Omental fat pad (tissue), 4 donors: ENCODE results near the gene CMIP. TPM values are rescaled to one million over a fixed set of nuclear protein-coding genes. Genes with fewer than 3 reads are reported as not detected.

Source experiments
- ATAC-seq: fragments of 150-250 bp; one replicate; pipeline ENCODE4 v1.9.1; 2016; ENCODE audit warnings: mild to moderate bottlenecking, moderate library complexity; ENCODE audit not compliant: low FRiP score
- DNase-seq: peaks from one replicate; pipeline ENCODE4 v3.0.0-alpha.2; 2019; ENCODE audit warnings: low spot score
- CTCF ChIP-seq, 3 donors: fragments of 450-650 bp; IDR thresholded peaks; one replicate each; pipeline ENCODE4 v1.5.1; 2016 to 2017; ENCODE audit warnings: antibody characterized with exemption in 3 of 3, mild to moderate bottlenecking in 3 of 3, moderate library complexity in 2 of 3
- total RNA-seq, 4 donors: library from RNA; depleted of rRNA; stranded (reverse); fragments of >200 nt; gene quantifications; one replicate each; pipeline ENCODE4 v1.1.0, GENCODE V29; 2016

The CMIP gene
- total RNA-seq, 4 donors from 2014 or later = 15.8 to 52.8 (median 32.0) TPM

GRCh38 chr16:81588326-81589081 is 143.9 kb downstream of the CMIP start:
- no peak for ATAC-seq
- DNase-seq = no peak
- no peak for TF ChIP-seq CTCF (IDR thresholded peaks at IDR 0.05)

GRCh38 chr16:81589975-81590650 is 145.5 kb downstream of the CMIP start:
- ATAC-seq (no peak), DNase-seq (no peak)
- no peak for TF ChIP-seq CTCF (IDR thresholded peaks at IDR 0.05)

- TF ChIP-seq CTCF (IDR thresholded peaks at IDR 0.05) = no peak
- DNase-seq (no peak), ATAC-seq (no peak)
Observed at GRCh38 chr16:81590714-81591544, 146.3 kb downstream of the CMIP start.

- no peak for DNase-seq
- ATAC-seq = no peak
- TF ChIP-seq CTCF (IDR thresholded peaks at IDR 0.05) = no peak
Observed at GRCh38 chr16:81591545-81591870, 146.9 kb downstream of the CMIP start.

- no peak for TF ChIP-seq CTCF (IDR thresholded peaks at IDR 0.05)
- DNase-seq (no peak), ATAC-seq (no peak)
Observed at GRCh38 chr16:81592353-81592866, 147.8 kb downstream of the CMIP start.

- no peak for TF ChIP-seq CTCF (IDR thresholded peaks at IDR 0.05)
- DNase-seq = no peak
- no peak for ATAC-seq
Observed at GRCh38 chr16:81593481-81593880, 148.9 kb downstream of the CMIP start.
